Loucy (cell line): ENCODE data around the gene FGF2.

Experiments
- EZH2phosphoT487 ChIP-seq: fragments of 200-600 bp; IDR thresholded peaks from 2 replicates; pipeline ENCODE4 v1.6.1; 2018; ENCODE audit warnings: antibody characterized with exemption, mild to moderate bottlenecking, moderate library complexity, borderline replicate concordance
- TF ChIP-seq, protein P1 (sequence below): fragments of 200-600 bp; sonication (generic); conservative IDR thresholded peaks from 2 replicates; pipeline ENCODE4 v1.5.1; 2014; ENCODE audit warnings: mild to moderate bottlenecking, antibody characterized with exemption, low read length

DNA sequence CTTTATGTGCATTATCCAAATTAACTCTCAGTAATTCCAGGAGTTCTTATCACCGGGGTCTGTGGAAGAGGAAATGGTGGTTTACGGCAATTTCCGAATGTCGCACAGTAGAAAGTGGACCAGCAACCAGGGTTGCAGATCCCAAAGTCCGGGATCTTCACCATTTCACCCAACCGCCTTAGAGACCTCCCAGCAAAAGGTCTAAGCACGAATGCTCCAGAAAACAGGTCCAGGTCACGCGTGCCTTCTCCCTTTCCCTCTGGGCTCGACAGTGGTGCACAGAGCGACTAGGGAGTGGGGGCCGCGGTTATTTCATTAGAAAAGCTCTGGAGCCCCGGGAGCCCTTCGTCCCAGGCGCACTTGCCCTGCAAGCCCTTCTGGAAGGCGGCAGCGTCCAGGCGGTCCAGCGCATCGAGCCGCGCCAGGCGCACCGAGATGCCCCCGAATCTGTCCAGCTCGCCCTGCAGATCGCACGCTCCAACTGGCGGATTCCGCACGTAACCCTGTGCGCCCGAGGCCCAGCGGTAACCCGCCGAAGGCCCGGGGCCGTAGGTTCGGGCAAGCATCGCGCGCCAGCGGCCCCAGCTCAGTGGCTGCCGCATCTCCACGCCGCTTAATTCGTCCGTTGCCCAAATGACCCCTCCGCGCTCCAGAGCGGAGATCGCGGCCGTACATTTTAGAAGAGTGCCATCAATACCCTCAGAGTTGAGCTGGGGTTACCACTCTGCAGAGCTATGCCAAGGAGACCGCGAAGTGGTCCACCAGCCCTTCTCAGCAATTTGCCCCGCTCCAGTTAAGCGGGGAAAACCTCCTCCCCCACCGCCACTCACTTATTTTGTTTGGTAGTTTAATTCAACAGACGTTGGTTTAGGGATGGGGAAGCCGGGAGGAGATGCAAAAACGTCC lies 95.6 kb downstream of the FGF2 start, which contains the start of gene NUDT6:
- TF ChIP-seq, protein P1, sequence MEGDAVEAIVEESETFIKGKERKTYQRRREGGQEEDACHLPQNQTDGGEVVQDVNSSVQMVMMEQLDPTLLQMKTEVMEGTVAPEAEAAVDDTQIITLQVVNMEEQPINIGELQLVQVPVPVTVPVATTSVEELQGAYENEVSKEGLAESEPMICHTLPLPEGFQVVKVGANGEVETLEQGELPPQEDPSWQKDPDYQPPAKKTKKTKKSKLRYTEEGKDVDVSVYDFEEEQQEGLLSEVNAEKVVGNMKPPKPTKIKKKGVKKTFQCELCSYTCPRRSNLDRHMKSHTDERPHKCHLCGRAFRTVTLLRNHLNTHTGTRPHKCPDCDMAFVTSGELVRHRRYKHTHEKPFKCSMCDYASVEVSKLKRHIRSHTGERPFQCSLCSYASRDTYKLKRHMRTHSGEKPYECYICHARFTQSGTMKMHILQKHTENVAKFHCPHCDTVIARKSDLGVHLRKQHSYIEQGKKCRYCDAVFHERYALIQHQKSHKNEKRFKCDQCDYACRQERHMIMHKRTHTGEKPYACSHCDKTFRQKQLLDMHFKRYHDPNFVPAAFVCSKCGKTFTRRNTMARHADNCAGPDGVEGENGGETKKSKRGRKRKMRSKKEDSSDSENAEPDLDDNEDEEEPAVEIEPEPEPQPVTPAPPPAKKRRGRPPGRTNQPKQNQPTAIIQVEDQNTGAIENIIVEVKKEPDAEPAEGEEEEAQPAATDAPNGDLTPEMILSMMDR, result no peak
- TF ChIP-seq EZH2phosphoT487, result no peak
